Measurements from ENCODE around the gene DHRS9.
"Not testable (repeated sequence)": the region's sequence is repeated elsewhere in the genome, so short reads cannot be mapped to it uniquely, and the experiment has no call there.

- TF ChIP-seq EZH2 (IDR thresholded peaks at IDR 0.05; ENCODE audit: low read depth, unreplicated experiment); JUNB (IDR thresholded peaks at IDR 0.05; ENCODE audit: unreplicated experiment): not testable (repeated sequence)
Observed at GRCh38 chr2:169136428-169136827, 67.1 kb downstream of the DHRS9 start.
